ENCODE data around the gene MEAK7.

Gene MEAK7

GRCh38 chr16:84504420-84505248 is at the start of gene MEAK7:
TSS of gene MEAK7 (minus strand) at chr16:84504659. CDS start at chr16:84498086, 6,573 bp downstream.
- in situ Hi-C loops (cut with HindIII; ENCODE audit: low sequenced_read_pairs): no loop called here

GRCh38 chr16:84553873-84554399 is 49.5 kb upstream of the MEAK7 start:
- in situ Hi-C loops (cut with HindIII; ENCODE audit: low sequenced_read_pairs): no loop called here

- in situ Hi-C loops (cut with HindIII; ENCODE audit: low sequenced_read_pairs): no loop called here
Observed at GRCh38 chr16:84552135-84552534, 47.7 kb upstream of the MEAK7 start.

GRCh38 chr16:84550096-84550495 is 45.6 kb upstream of the MEAK7 start:
- in situ Hi-C loops (cut with HindIII; ENCODE audit: low sequenced_read_pairs): no loop called here

GRCh38 chr16:84548971-84549844 is 44.7 kb upstream of the MEAK7 start:
- in situ Hi-C loops (cut with HindIII; ENCODE audit: low sequenced_read_pairs): no loop called here

- in situ Hi-C loops (cut with HindIII; ENCODE audit: low sequenced_read_pairs): no loop called here
Observed at GRCh38 chr16:84548508-84548907, 44.0 kb upstream of the MEAK7 start.

- in situ Hi-C loops (cut with HindIII; ENCODE audit: low sequenced_read_pairs): no loop called here
Observed at GRCh38 chr16:84547546-84548061, 43.1 kb upstream of the MEAK7 start.

GRCh38 chr16:84546669-84547545 is 42.4 kb upstream of the MEAK7 start:
- in situ Hi-C loops (cut with HindIII; ENCODE audit: low sequenced_read_pairs): no loop called here

- in situ Hi-C loops (cut with HindIII; ENCODE audit: low sequenced_read_pairs): no loop called here
Observed at GRCh38 chr16:84545114-84545737, 40.8 kb upstream of the MEAK7 start.

GRCh38 chr16:84544031-84544773 is 39.7 kb upstream of the MEAK7 start:
- in situ Hi-C loops (cut with HindIII; ENCODE audit: low sequenced_read_pairs): no loop called here

- in situ Hi-C loops (cut with HindIII; ENCODE audit: low sequenced_read_pairs): no loop called here
Observed at GRCh38 chr16:84543253-84543652, 38.8 kb upstream of the MEAK7 start.

- in situ Hi-C loops (cut with HindIII; ENCODE audit: low sequenced_read_pairs): no loop called here
Observed at GRCh38 chr16:84541999-84542817, 37.7 kb upstream of the MEAK7 start.

- in situ Hi-C loops (cut with HindIII; ENCODE audit: low sequenced_read_pairs): no loop called here
Observed at GRCh38 chr16:84540194-84540593, 35.7 kb upstream of the MEAK7 start.

- in situ Hi-C loops (cut with HindIII; ENCODE audit: low sequenced_read_pairs): no loop called here
Observed at GRCh38 chr16:84538222-84538840, 33.9 kb upstream of the MEAK7 start.

- in situ Hi-C loops (cut with HindIII; ENCODE audit: low sequenced_read_pairs): no loop called here
Observed at GRCh38 chr16:84537491-84538151, 33.2 kb upstream of the MEAK7 start.

- in situ Hi-C loops (cut with HindIII; ENCODE audit: low sequenced_read_pairs): no loop called here
Observed at GRCh38 chr16:84535851-84536250, 31.4 kb upstream of the MEAK7 start.

- in situ Hi-C loops (cut with HindIII; ENCODE audit: low sequenced_read_pairs): no loop called here
Observed at GRCh38 chr16:84535408-84535807, 30.9 kb upstream of the MEAK7 start.
